ENCODE measurements around the gene NCCRP1.
"Not testable (repeated sequence)": the region's sequence is repeated elsewhere in the genome, so short reads cannot be mapped to it uniquely, and the experiment has no call there.

The NCCRP1 gene

GRCh38 chr19:39208175-39208795, 11.5 kb downstream of the NCCRP1 start:
- DNase-seq (ENCODE audit: low read depth in 2 of 2) = no peak

GRCh38 chr19:39209196-39209595, 12.4 kb downstream of the NCCRP1 start:
- no peak for DNase-seq (ENCODE audit: low read depth in 2 of 2)

GRCh38 chr19:39211731-39212374, 15.1 kb downstream of the NCCRP1 start:
- DNase-seq (ENCODE audit: low read depth in 2 of 2) = no peak

- peak; percentile 40 to 52 for DNase-seq (ENCODE audit: low read depth in 2 of 2)
Measured at GRCh38 chr19:39212375-39212742, 15.6 kb downstream of the NCCRP1 start.

- DNase-seq (ENCODE audit: low read depth in 2 of 2) = not testable (repeated sequence)
Measured at GRCh38 chr19:39215323-39215722, 18.6 kb downstream of the NCCRP1 start.

- DNase-seq (ENCODE audit: low read depth in 2 of 2) = no peak
Measured at GRCh38 chr19:39217094-39217493, 20.3 kb downstream of the NCCRP1 start.

- DNase-seq (ENCODE audit: low read depth in 2 of 2) = no peak
Measured at GRCh38 chr19:39218230-39219007, 21.7 kb downstream of the NCCRP1 start.

- DNase-seq (ENCODE audit: low read depth in 2 of 2) = not testable (repeated sequence)
Measured at GRCh38 chr19:39219108-39219507, 22.3 kb downstream of the NCCRP1 start.

GRCh38 chr19:39223703-39224279, 27.0 kb downstream of the NCCRP1 start:
- no peak for DNase-seq (ENCODE audit: low read depth in 2 of 2)

- no peak for DNase-seq (ENCODE audit: low read depth in 2 of 2)
Measured at GRCh38 chr19:39224910-39225309, 28.1 kb downstream of the NCCRP1 start.

- no peak for DNase-seq (ENCODE audit: low read depth in 2 of 2)
Measured at GRCh38 chr19:39230096-39230764, 33.5 kb downstream of the NCCRP1 start.

GRCh38 chr19:39232708-39233107, 35.9 kb downstream of the NCCRP1 start:
- no peak for DNase-seq (ENCODE audit: low read depth in 2 of 2)

GRCh38 chr19:39236527-39236926, 39.8 kb downstream of the NCCRP1 start:
- DNase-seq (ENCODE audit: low read depth in 2 of 2) = no peak

- DNase-seq (ENCODE audit: low read depth in 2 of 2) = peak in 1 of 2 donors; percentile 28
Measured at GRCh38 chr19:39237200-39238184, 40.7 kb downstream of the NCCRP1 start.

GRCh38 chr19:39238209-39238608, 41.4 kb downstream of the NCCRP1 start:
- DNase-seq (ENCODE audit: low read depth in 2 of 2) = no peak

- no peak for DNase-seq (ENCODE audit: low read depth in 2 of 2)
Measured at GRCh38 chr19:39238944-39239343, 42.2 kb downstream of the NCCRP1 start.

GRCh38 chr19:39240421-39240820, 43.7 kb downstream of the NCCRP1 start:
- no peak for DNase-seq (ENCODE audit: low read depth in 2 of 2)

- not testable (repeated sequence) for DNase-seq (ENCODE audit: low read depth in 2 of 2)
Measured at GRCh38 chr19:39243741-39244140, 47.0 kb downstream of the NCCRP1 start.

- not testable (repeated sequence) for DNase-seq (ENCODE audit: low read depth in 2 of 2)
Measured at GRCh38 chr19:39244410-39245100, 47.8 kb downstream of the NCCRP1 start, which contains the start of gene IFNL3. Gene IFNL3 (minus strand): TSS chr19:39245006. CDS start chr19:39244967, 39 bp downstream.

- not testable (repeated sequence) for DNase-seq (ENCODE audit: low read depth in 2 of 2)
Measured at GRCh38 chr19:39245166-39245565, 48.4 kb downstream of the NCCRP1 start.

Data from stimulated activated CD8-positive, alpha-beta memory T cell treated with anti-CD3 and anti-CD28 coated beads, Interleukin-2, amount 100 ng/mL, for 48 hours (primary cell).